ENCODE data around the gene RRM2.

Gene RRM2

GRCh38 chr2:10128420-10128819 is 5.9 kb downstream of the RRM2 start:
- in situ Hi-C loops (cut with MboI; ENCODE audit: low sequenced_read_pairs), result loop anchor here (25.0 kb wide), 1 partner anchor 534 kb away; no protein-coding TSS in a partner anchor

- in situ Hi-C loops (cut with MboI; ENCODE audit: low sequenced_read_pairs), result loop anchor here (25.0 kb wide), 1 partner anchor 533 kb away; no protein-coding TSS in a partner anchor
Observed at GRCh38 chr2:10129490-10129889, 7.0 kb downstream of the RRM2 start.

- in situ Hi-C loops (cut with MboI; ENCODE audit: low sequenced_read_pairs), result loop anchor here (10.0 to 25.0 kb wide), 2 partner anchors 283 to 530 kb away; no protein-coding TSS in a partner anchor
Observed at GRCh38 chr2:10132043-10132575, 9.6 kb downstream of the RRM2 start.

- in situ Hi-C loops (cut with MboI; ENCODE audit: low sequenced_read_pairs), result loop anchor here (10.0 to 25.0 kb wide), 2 partner anchors 282 to 530 kb away; no protein-coding TSS in a partner anchor
Observed at GRCh38 chr2:10132596-10132995, 10.1 kb downstream of the RRM2 start.

GRCh38 chr2:10132996-10133647 is 10.6 kb downstream of the RRM2 start:
- in situ Hi-C loops (cut with MboI; ENCODE audit: low sequenced_read_pairs), result loop anchor here (10.0 to 25.0 kb wide), 2 partner anchors 282 to 529 kb away; no protein-coding TSS in a partner anchor

- in situ Hi-C loops (cut with MboI; ENCODE audit: low sequenced_read_pairs), result loop anchor here (10.0 to 25.0 kb wide), 2 partner anchors 279 to 527 kb away; no protein-coding TSS in a partner anchor
Observed at GRCh38 chr2:10135296-10136089, 13.0 kb downstream of the RRM2 start.

GRCh38 chr2:10136101-10136934 is 13.8 kb downstream of the RRM2 start:
- in situ Hi-C loops (cut with MboI; ENCODE audit: low sequenced_read_pairs), result loop anchor here (10.0 to 25.0 kb wide), 2 partner anchors 278 to 526 kb away; no protein-coding TSS in a partner anchor

GRCh38 chr2:10137053-10137843 is 14.7 kb downstream of the RRM2 start:
- in situ Hi-C loops (cut with MboI; ENCODE audit: low sequenced_read_pairs), result loop anchor here (10.0 to 25.0 kb wide), 2 partner anchors 278 to 525 kb away; no protein-coding TSS in a partner anchor

GRCh38 chr2:10139536-10139935 is 17.0 kb downstream of the RRM2 start:
- in situ Hi-C loops (cut with MboI; ENCODE audit: low sequenced_read_pairs), result loop anchor here (10.0 to 25.0 kb wide), 2 partner anchors 275 to 523 kb away; no protein-coding TSS in a partner anchor

GRCh38 chr2:10140841-10141610 is 18.5 kb downstream of the RRM2 start:
- in situ Hi-C loops (cut with MboI; ENCODE audit: low sequenced_read_pairs), result loop anchor here (25.0 kb wide), 1 partner anchor 521 kb away; no protein-coding TSS in a partner anchor

- in situ Hi-C loops (cut with MboI; ENCODE audit: low sequenced_read_pairs), result loop anchor here (25.0 kb wide), 1 partner anchor 520 kb away; no protein-coding TSS in a partner anchor
Observed at GRCh38 chr2:10141736-10142639, 19.4 kb downstream of the RRM2 start.

- in situ Hi-C loops (cut with MboI; ENCODE audit: low sequenced_read_pairs), result loop anchor here (25.0 kb wide), 1 partner anchor 520 kb away; no protein-coding TSS in a partner anchor
Observed at GRCh38 chr2:10142640-10142965, 20.1 kb downstream of the RRM2 start.

GRCh38 chr2:10144771-10145518 is 22.4 kb downstream of the RRM2 start:
- in situ Hi-C loops (cut with MboI; ENCODE audit: low sequenced_read_pairs), result loop anchor here (25.0 kb wide), 1 partner anchor 517 kb away; no protein-coding TSS in a partner anchor

- in situ Hi-C loops (cut with MboI; ENCODE audit: low sequenced_read_pairs), result loop anchor here (25.0 kb wide), 1 partner anchor 517 kb away; no protein-coding TSS in a partner anchor
Observed at GRCh38 chr2:10145519-10146357, 23.2 kb downstream of the RRM2 start.

- in situ Hi-C loops (cut with MboI; ENCODE audit: low sequenced_read_pairs), result loop anchor here (25.0 kb wide), 1 partner anchor 516 kb away; no protein-coding TSS in a partner anchor
Observed at GRCh38 chr2:10146366-10147005, 23.9 kb downstream of the RRM2 start.
